Common myeloid progenitor, CD34-positive (primary cell): ENCODE measurements around the gene NABP2.

Source experiments
- CTCF ChIA-PET: fragments of 350-600 bp; sonication (Branson Sonifier 250); formaldehyde crosslinking; loops from one replicate; lab custom pipeline; 2021; ENCODE audit warnings: antibody characterized with exemption; lab: Charles Lee
- POLR2A ChIA-PET: fragments of 350-600 bp; sonication (Branson Sonifier 250); formaldehyde crosslinking; loops from one replicate; lab custom pipeline; 2021; ENCODE audit warnings: antibody characterized with exemption; lab: Charles Lee
- DNase-seq, 3 donors: peaks; one replicate each; pipeline versions ENCODE4 v3.0.0 to v3.0.0-alpha.2; 2013
- H3K27ac ChIP-seq, 2 experiments: 1 replicate in 1 of 2; 2 replicates in 1 of 2; pipeline ENCODE4 v1.7.0; 2013; ENCODE audit warnings: inconsistent platforms in 2 of 2, low read length in 2 of 2, mild to moderate bottlenecking in 2 of 2, low read depth in 1 of 2, moderate library complexity in 1 of 2; ENCODE audit not compliant: severe bottlenecking in 2 of 2, insufficient read depth in 1 of 2, poor library complexity in 1 of 2
- H3K27me3 ChIP-seq, 5 experiments: replicated peaks in 2 of 5; 1 replicate in 3 of 5; 2 replicates in 2 of 5; pipeline versions ENCODE4 v1.6.1 to v1.7.0; 2013; ENCODE audit warnings: low read length in 4 of 5, mild to moderate bottlenecking in 2 of 5, moderate library complexity in 2 of 5, inconsistent platforms in 1 of 5; ENCODE audit not compliant: insufficient read depth in 5 of 5, control insufficient read depth in 4 of 5
- H3K36me3 ChIP-seq, 4 experiments: 1 replicate in 2 of 4; 2 replicates in 2 of 4; pipeline versions ENCODE4 v1.6.1 to v1.7.0; 2013; ENCODE audit warnings: low read length in 3 of 4, control low read depth in 1 of 4, mild to moderate bottlenecking in 1 of 4; ENCODE audit not compliant: control insufficient read depth in 4 of 4, insufficient read depth in 4 of 4
- H3K4me1 ChIP-seq, 4 experiments: 1 replicate in 3 of 4; 2 replicates in 1 of 4; pipeline versions ENCODE4 v1.6.1 to v1.7.1; 2013; ENCODE audit warnings: low read length in 3 of 4, mild to moderate bottlenecking in 3 of 4, control low read depth in 1 of 4, inconsistent platforms in 1 of 4, moderate library complexity in 1 of 4; ENCODE audit not compliant: control insufficient read depth in 4 of 4, insufficient read depth in 4 of 4; ENCODE audit errors: control extremely low read depth in 1 of 4
- H3K4me3 ChIP-seq, 7 experiments: 1 replicate in 4 of 7; 2 replicates in 3 of 7; pipeline versions ENCODE4 v1.5.1 to v1.7.0; 2013; ENCODE audit warnings: mild to moderate bottlenecking in 7 of 7, low read length in 6 of 7, moderate library complexity in 6 of 7, inconsistent platforms in 2 of 7, low read depth in 2 of 7, control low read depth in 1 of 7; ENCODE audit not compliant: insufficient read depth in 4 of 7, control insufficient read depth in 1 of 7; ENCODE audit errors: extremely low read depth in 1 of 7
- H3K9me3 ChIP-seq, 5 experiments: 1 replicate in 4 of 5; 2 replicates in 1 of 5; pipeline versions ENCODE4 v1.6.1 to v1.7.1; 2013; ENCODE audit warnings: low read length in 4 of 5, mild to moderate bottlenecking in 2 of 5, inconsistent platforms in 1 of 5, low read depth in 1 of 5, moderate library complexity in 1 of 5; ENCODE audit not compliant: control insufficient read depth in 4 of 5, insufficient read depth in 2 of 5; ENCODE audit errors: control extremely low read depth in 1 of 5
- WGBS: methylation state at CpG from one replicate; pipeline ENCODE4 v1.1.5; 2013; ENCODE audit not compliant: insufficient coverage; 5-methylcytosine and 5-hydroxymethylcytosine counted together

The NABP2 gene

DNA sequence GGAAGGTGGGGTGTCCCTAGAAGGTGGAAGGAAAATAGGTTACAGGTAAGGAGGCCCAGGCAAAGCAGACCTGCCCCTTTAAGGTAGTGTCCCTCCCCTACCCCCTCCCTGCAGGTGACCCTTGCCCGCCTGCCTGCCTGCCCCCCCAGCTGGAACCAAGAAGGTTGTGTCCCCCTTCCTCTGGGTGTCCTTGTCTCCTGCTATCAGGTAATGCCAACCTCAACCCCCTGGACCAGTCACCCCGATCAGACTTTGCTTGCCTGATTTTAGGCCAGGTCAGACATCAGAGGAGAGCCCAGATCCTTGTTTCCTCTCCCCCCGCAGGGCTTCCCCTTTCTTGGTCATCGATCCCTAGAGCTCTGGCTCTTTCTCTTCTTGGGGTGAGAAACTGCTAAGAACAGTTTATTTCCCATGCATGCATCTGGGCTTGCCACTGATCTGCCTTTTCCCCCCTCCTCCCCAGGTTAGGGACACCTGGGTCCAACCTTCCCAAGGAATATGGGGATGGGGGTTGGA is 5.8 kb downstream of the NABP2 start, which contains the start of gene SLC39A5:
Gene SLC39A5 (plus strand): TSS at position 136 of the 516 bp plus-strand sequence. CDS start 1,224 bp downstream, outside the sequence.
- Histone ChIP-seq H3K9me3 (no peaks in the 10 kb centered on the region), H3K36me3 (peaks cover 0 to 9% (median 7%) of the 10 kb centered on the region in 4 experiments), H3K27ac (no peak within 1 kb of the TSS), H3K4me3 (no peak within 1 kb of the TSS), H3K27me3 (no peaks in the 10 kb centered on the region), H3K4me1 (peaks cover 0 to 4% (median 1%) of the 10 kb centered on the region in 4 experiments)
- ChIA-PET CTCF (interaction anchor here (1.2 to 4.8 kb wide), 2 partner anchors 24 to 28 kb away, joined by 3 to 26 read pairs; partner anchors contain the start of gene ANKRD52), POLR2A (interaction anchor here (0.6 kb wide), 1 partner anchor 183 kb away, joined by 7 read pairs; no protein-coding TSS in a partner anchor)
- WGBS: 33% methylated on average over 1 of the region's 4 CpGs
- peak in 2 of 3 donors; percentile 16 to 22 for DNase-seq

GRCh38 chr12:56230432-56231183 is 6.5 kb downstream of the NABP2 start:
- Histone ChIP-seq H3K4me1 (no peaks in the 10 kb centered on the region), H3K9me3 (no peaks in the 10 kb centered on the region), H3K36me3 (peaks cover 0 to 9% (median 7%) of the 10 kb centered on the region in 4 experiments), H3K27me3 (no peaks in the 10 kb centered on the region), H3K27ac (no peak overlapping the region), H3K4me3 (no peak overlapping the region)
- no peak for DNase-seq
- ChIA-PET POLR2A (interaction anchor here (0.6 kb wide), 1 partner anchor 183 kb away, joined by 7 read pairs; no protein-coding TSS in a partner anchor), CTCF (interaction anchor here (1.1 to 4.8 kb wide), 3 partner anchors 24 to 41 kb away, joined by 3 to 26 read pairs (median 3); partner anchors contain the start of gene ANKRD52)
- WGBS: 91% methylated on average over 5 of the region's 8 CpGs

DNA sequence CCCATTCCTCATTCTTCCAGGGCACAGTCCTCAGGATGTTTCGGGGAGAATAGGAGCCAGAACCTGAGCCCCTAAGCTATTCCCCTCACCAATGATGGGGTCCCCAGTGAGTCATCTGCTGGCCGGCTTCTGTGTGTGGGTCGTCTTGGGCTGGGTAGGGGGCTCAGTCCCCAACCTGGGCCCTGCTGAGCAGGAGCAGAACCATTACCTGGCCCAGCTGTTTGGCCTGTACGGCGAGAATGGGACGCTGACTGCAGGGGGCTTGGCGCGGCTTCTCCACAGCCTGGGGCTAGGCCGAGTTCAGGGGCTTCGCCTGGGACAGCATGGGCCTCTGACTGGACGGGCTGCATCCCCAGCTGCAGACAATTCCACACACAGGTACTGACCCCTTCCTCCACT is 7.0 kb downstream of the NABP2 start:
- ChIA-PET CTCF (interaction anchor here (0.5 to 4.8 kb wide), 3 partner anchors 25 to 247 kb away, joined by 3 to 26 read pairs (median 3); no protein-coding TSS in a partner anchor), POLR2A (no interaction called here)
- H3K36me3 ChIP-seq: peaks cover 0 to 10% (median 7%) of the 10 kb centered on the region in 4 experiments
- no peaks in the 10 kb centered on the region for H3K9me3 ChIP-seq
- H3K4me3 ChIP-seq: no peak overlapping the region
- no peak overlapping the region for H3K27ac ChIP-seq
- 97% methylated on average over 4 of the region's 11 CpGs for WGBS
- H3K4me1 ChIP-seq: no peaks in the 10 kb centered on the region
- no peak for DNase-seq
- H3K27me3 ChIP-seq: no peaks in the 10 kb centered on the region

GRCh38 chr12:56234746-56235436 is 10.7 kb downstream of the NABP2 start:
- ChIA-PET CTCF (interaction anchor here (1.2 to 1.7 kb wide), 3 partner anchors 12 to 44 kb away, joined by 3 to 5 read pairs (median 3); no protein-coding TSS in a partner anchor), POLR2A (no interaction called here)
- DNase-seq: no peak
- Histone ChIP-seq H3K4me3 (no peak overlapping the region), H3K27me3 (no peaks in the 10 kb centered on the region), H3K36me3 (peaks cover 0 to 30% (median 20%) of the 10 kb centered on the region in 4 experiments), H3K27ac (no peak overlapping the region), H3K4me1 (no peaks in the 10 kb centered on the region), H3K9me3 (no peaks in the 10 kb centered on the region)
- WGBS: 93% methylated on average over 15 of the region's 16 CpGs

DNA sequence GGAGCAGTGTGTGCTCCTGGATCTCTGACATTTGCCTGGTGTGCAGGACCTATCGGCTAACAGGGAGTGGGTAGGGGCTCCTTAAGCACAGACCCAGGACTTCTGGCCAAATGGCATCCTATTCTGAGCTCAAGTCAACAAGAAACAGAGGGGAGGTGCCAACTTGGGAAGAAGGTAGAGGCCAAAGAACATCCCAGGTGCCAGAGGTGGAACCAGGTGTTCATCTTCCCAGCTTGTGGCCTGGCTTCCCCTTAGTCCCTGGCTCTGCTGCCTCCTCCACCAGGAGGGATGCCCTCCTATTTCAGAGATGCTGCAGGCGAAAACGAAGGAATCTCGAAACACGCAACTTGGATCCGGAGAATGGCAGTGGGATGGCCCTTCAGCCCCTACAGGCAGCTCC is 11.9 kb downstream of the NABP2 start:
- no peak for DNase-seq
- POLR2A ChIA-PET: interaction anchor here (0.7 to 0.9 kb wide), 2 partner anchors 12 to 18 kb away, joined by 3 read pairs; no protein-coding TSS in a partner anchor
- 100% methylated on average over 6 of the region's 6 CpGs for WGBS
- CTCF ChIA-PET: interaction anchor here (1.0 to 2.4 kb wide), 8 partner anchors 10 to 228 kb away, joined by 3 to 6 read pairs (median 4); no protein-coding TSS in a partner anchor
- H3K27me3 ChIP-seq: no peaks in the 10 kb centered on the region
- H3K9me3 ChIP-seq: no peaks in the 10 kb centered on the region
- peaks cover 0 to 39% (median 23%) of the 10 kb centered on the region in 4 experiments for H3K36me3 ChIP-seq
- no peak overlapping the region for H3K4me3 ChIP-seq
- no peaks in the 10 kb centered on the region for H3K4me1 ChIP-seq
- no peak overlapping the region for H3K27ac ChIP-seq

DNA sequence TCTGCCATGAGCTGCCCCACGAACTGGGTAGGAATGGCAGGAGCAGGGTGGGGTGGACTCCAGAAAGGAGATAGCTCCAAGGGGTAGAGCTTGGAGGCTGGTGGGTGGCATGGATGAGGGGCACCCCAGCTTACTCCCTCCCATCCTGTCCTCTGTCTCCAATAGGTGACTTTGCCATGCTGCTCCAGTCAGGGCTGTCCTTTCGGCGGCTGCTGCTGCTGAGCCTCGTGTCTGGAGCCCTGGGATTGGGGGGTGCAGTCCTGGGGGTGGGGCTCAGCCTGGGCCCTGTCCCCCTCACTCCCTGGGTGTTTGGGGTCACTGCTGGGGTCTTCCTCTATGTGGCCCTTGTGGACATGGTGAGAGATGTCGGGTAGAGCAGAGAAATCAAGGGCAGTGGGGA is 12.8 kb downstream of the NABP2 start:
- Histone ChIP-seq H3K9me3 (no peaks in the 10 kb centered on the region), H3K27ac (no peak overlapping the region), H3K27me3 (no peaks in the 10 kb centered on the region), H3K4me3 (no peak overlapping the region), H3K4me1 (no peaks in the 10 kb centered on the region), H3K36me3 (peaks cover 2 to 48% (median 27%) of the 10 kb centered on the region in 4 experiments)
- ChIA-PET CTCF (interaction anchor here (0.9 to 2.4 kb wide), 6 partner anchors 10 to 117 kb away, joined by 3 to 6 read pairs (median 4); no protein-coding TSS in a partner anchor), POLR2A (no interaction called here)
- DNase-seq: no peak
- 85% methylated on average over 5 of the region's 5 CpGs for WGBS
